ENCODE measurements around the gene PEPD.
A peak's percentile ranks its signal among the peaks of the same experiment; 100 is the strongest.

PEPD gene

DNA sequence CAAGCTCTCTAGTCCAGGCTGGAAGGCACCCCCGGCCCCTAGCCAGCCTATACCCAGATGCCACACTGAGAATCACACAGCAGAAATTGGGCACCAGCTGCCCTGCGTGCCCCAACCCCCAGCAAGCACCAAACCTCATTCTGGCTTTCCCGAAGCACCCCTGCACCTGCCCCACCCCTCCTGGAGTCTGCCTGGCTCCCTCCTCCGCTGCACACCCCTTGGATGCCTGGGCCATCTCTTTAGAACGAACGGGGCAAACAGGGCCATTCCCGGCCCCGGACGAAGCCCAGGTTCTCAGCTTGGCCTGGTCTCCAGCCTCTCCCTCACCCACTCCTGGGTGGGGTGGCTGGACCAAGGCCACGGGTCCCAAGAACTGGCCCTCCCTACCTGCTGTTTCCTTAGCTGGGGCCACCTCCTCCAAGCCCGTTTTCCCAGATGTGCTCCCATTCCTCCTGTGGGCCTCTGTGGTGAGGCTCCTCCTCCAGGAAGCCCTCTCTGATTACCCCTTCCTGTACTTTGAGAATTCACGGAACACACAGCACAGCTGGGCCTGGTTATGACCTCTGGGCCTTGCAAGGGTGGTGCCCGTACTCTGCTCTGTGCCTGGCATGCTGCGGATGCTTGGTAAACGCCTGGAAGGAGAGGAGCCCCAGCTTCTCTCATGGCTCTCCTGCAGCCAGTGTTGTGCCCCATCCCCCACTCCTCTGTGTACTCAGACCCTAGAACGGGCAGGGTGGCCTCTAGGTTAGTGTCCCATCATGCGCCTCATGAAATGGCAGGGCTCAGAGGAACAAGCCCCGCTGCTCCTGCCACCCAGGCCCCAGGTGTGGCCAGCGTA lies 126.6 kb downstream of the PEPD start:
- DNase-seq (ENCODE audit: low read depth in 1 of 2, low spot score in 1 of 2), result no peak
- TF ChIP-seq, protein P1, sequence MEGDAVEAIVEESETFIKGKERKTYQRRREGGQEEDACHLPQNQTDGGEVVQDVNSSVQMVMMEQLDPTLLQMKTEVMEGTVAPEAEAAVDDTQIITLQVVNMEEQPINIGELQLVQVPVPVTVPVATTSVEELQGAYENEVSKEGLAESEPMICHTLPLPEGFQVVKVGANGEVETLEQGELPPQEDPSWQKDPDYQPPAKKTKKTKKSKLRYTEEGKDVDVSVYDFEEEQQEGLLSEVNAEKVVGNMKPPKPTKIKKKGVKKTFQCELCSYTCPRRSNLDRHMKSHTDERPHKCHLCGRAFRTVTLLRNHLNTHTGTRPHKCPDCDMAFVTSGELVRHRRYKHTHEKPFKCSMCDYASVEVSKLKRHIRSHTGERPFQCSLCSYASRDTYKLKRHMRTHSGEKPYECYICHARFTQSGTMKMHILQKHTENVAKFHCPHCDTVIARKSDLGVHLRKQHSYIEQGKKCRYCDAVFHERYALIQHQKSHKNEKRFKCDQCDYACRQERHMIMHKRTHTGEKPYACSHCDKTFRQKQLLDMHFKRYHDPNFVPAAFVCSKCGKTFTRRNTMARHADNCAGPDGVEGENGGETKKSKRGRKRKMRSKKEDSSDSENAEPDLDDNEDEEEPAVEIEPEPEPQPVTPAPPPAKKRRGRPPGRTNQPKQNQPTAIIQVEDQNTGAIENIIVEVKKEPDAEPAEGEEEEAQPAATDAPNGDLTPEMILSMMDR (IDR thresholded peaks at IDR 0.05; ENCODE audit: insufficient read depth, low read length), result no peak
- TF ChIP-seq SPI1 (IDR thresholded peaks at IDR 0.05; ENCODE audit: borderline replicate concordance, low read depth) (no peak), POLR2AphosphoS5 (IDR thresholded peaks at IDR 0.05; ENCODE audit: low read depth) (no peak), GABPA (IDR thresholded peaks at IDR 0.05; ENCODE audit: low read depth) (no peak)
- TF ChIP-seq, protein P2, sequence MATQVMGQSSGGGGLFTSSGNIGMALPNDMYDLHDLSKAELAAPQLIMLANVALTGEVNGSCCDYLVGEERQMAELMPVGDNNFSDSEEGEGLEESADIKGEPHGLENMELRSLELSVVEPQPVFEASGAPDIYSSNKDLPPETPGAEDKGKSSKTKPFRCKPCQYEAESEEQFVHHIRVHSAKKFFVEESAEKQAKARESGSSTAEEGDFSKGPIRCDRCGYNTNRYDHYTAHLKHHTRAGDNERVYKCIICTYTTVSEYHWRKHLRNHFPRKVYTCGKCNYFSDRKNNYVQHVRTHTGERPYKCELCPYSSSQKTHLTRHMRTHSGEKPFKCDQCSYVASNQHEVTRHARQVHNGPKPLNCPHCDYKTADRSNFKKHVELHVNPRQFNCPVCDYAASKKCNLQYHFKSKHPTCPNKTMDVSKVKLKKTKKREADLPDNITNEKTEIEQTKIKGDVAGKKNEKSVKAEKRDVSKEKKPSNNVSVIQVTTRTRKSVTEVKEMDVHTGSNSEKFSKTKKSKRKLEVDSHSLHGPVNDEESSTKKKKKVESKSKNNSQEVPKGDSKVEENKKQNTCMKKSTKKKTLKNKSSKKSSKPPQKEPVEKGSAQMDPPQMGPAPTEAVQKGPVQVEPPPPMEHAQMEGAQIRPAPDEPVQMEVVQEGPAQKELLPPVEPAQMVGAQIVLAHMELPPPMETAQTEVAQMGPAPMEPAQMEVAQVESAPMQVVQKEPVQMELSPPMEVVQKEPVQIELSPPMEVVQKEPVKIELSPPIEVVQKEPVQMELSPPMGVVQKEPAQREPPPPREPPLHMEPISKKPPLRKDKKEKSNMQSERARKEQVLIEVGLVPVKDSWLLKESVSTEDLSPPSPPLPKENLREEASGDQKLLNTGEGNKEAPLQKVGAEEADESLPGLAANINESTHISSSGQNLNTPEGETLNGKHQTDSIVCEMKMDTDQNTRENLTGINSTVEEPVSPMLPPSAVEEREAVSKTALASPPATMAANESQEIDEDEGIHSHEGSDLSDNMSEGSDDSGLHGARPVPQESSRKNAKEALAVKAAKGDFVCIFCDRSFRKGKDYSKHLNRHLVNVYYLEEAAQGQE (IDR thresholded peaks at IDR 0.05; ENCODE audit: insufficient replicate concordance, low read depth), result no peak
- Histone ChIP-seq H3K27ac (replicated peaks) (peak overlapping the region; percentile 81), H3K27me3 (ENCODE audit: insufficient read depth, poor library complexity, severe bottlenecking) (no peaks in the 10 kb centered on the region), H3K4me3 (replicated peaks; ENCODE audit: insufficient read depth, low read length) (no peak overlapping the region)

DNA sequence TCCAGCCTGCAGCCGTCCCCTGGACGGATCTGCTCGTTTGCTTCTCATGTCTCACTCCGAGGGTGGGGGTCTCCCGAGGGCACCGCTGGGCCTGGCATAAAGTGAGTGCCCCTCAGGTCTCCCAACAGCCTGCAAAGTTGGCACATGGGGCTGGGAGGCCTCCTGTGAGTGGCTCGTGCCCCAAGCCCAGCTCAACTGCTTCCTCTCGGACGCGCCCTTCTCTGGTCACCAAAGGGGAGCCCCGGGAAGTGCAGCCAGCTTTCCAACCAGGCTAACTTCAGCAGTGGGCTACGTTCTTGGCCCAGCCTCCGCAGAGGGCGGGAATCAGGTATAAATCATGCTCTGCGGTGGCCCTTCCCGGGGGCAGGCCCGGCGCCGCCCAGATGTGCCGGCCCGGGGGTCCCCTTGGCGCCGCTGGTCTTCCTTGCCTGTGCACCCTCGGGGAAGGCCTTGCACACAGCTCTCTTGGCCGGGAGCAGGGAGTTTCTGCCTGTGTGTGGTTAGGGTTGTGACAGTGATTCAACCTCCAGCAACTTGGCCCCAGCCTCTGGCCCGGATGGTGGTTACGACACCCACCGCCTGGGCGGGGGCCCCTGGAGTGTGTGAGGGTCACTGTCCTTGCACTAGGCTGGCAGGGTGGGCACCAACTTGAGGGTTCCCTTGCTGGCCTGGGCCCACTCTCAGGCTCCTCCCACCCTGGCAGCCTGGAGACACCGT lies 127.4 kb downstream of the PEPD start:
- Histone ChIP-seq H3K4me3 (replicated peaks; ENCODE audit: insufficient read depth, low read length) (peak overlapping the region; percentile 10), H3K27me3 (ENCODE audit: insufficient read depth, poor library complexity, severe bottlenecking) (no peaks in the 10 kb centered on the region), H3K27ac (replicated peaks) (peak overlapping the region; percentile 81)
- TF ChIP-seq, protein P1 (IDR thresholded peaks at IDR 0.05; ENCODE audit: insufficient read depth, low read length), result no peak
- TF ChIP-seq, protein P2 (IDR thresholded peaks at IDR 0.05; ENCODE audit: insufficient replicate concordance, low read depth), result no peak
- DNase-seq (ENCODE audit: low read depth in 1 of 2, low spot score in 1 of 2), result peak; percentile 76 to 85

DNA sequence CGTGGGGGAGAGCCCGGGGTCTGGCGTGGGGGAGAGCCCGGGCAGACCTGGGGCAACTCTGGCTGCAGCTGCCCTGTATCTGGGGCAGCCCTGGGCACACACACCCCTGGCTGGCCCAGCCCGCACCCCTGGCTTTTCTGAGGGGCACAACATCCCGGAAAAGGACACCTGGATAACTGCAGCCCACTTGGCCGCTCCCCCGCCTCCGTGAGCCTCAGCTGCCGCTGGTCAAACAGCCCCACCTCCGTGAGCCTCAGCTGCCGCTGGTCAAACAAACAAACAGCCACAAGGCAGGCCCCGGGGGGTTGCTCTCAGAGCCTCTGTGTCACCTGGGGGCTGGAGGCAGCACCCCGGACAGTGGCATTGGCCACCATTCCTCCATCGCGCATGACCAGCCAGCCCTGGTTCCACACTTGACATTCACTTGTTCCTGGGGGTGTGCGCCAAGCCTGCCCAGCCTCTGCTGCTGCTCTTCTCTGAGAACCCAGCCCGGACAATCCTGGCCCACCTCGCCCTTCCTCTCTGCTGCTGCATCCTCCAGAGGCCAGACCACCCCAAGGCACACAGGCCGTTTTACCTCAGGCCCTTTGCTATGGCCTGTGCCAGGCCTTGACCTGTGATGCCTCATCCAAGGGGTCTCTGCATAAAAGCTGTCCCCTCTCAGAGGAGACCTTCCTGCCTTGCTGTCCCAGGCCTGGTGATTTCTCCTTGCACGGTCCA lies 128.1 kb downstream of the PEPD start:
- no peak overlapping the region; the same call in 1 of the 2 replicates for H3K4me3 ChIP-seq (replicated peaks; ENCODE audit: insufficient read depth, low read length)
- peak overlapping the region; percentile 81 for H3K27ac ChIP-seq (replicated peaks)
- TF ChIP-seq, protein P2 (IDR thresholded peaks at IDR 0.05; ENCODE audit: insufficient replicate concordance, low read depth), result peak; percentile 82
- no peak for TF ChIP-seq SPI1 (IDR thresholded peaks at IDR 0.05; ENCODE audit: borderline replicate concordance, low read depth)
- TF ChIP-seq, protein P1 (IDR thresholded peaks at IDR 0.05; ENCODE audit: insufficient read depth, low read length), result no peak
- TF ChIP-seq GABPA (IDR thresholded peaks at IDR 0.05; ENCODE audit: low read depth), result no peak
- DNase-seq (ENCODE audit: low read depth in 1 of 2, low spot score in 1 of 2), result no peak
- H3K27me3 ChIP-seq (ENCODE audit: insufficient read depth, poor library complexity, severe bottlenecking), result no peaks in the 10 kb centered on the region

Data from HL-60 (cell line).